Measurements from ENCODE around the gene IMMP2L.

Gene IMMP2L

DNA sequence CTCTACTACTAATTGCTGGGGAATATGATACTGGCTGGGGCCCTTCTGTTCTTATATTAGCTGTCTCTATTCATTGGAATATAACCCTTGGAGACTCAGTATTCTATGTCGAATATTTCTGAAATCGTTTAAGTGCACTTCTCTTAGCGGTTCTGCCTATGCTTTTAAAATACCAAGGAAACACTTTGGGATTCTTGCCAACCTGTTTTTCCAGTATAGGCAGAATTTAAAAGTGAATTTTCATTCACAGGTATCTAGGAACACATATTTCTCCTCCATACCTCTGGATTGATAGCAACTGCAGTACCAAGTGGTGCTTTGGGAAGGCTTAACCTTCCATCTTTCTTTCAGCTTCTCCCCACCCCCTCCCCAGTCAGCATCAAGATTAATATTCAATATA, 841.7 kb downstream of the IMMP2L start:
- no peak for DNase-seq (ENCODE audit: low read depth)
- no peak overlapping the region for H3K4me3 ChIP-seq (ENCODE audit: control insufficient read depth, low read depth, low read length)
- TF ChIP-seq, protein P1, sequence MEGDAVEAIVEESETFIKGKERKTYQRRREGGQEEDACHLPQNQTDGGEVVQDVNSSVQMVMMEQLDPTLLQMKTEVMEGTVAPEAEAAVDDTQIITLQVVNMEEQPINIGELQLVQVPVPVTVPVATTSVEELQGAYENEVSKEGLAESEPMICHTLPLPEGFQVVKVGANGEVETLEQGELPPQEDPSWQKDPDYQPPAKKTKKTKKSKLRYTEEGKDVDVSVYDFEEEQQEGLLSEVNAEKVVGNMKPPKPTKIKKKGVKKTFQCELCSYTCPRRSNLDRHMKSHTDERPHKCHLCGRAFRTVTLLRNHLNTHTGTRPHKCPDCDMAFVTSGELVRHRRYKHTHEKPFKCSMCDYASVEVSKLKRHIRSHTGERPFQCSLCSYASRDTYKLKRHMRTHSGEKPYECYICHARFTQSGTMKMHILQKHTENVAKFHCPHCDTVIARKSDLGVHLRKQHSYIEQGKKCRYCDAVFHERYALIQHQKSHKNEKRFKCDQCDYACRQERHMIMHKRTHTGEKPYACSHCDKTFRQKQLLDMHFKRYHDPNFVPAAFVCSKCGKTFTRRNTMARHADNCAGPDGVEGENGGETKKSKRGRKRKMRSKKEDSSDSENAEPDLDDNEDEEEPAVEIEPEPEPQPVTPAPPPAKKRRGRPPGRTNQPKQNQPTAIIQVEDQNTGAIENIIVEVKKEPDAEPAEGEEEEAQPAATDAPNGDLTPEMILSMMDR (conservative IDR thresholded peaks at IDR 0.05; ENCODE audit: control insufficient read depth, insufficient read depth, low read depth, low read length): no peak

- no peak overlapping the region for H3K4me3 ChIP-seq (ENCODE audit: control insufficient read depth, low read depth, low read length)
- TF ChIP-seq, protein P1 (conservative IDR thresholded peaks at IDR 0.05; ENCODE audit: control insufficient read depth, insufficient read depth, low read depth, low read length): no peak
- DNase-seq (ENCODE audit: low read depth): no peak
Observed at GRCh38 chr7:110719741-110720140, 842.6 kb downstream of the IMMP2L start.

- TF ChIP-seq, protein P1 (conservative IDR thresholded peaks at IDR 0.05; ENCODE audit: control insufficient read depth, insufficient read depth, low read depth, low read length): no peak
- DNase-seq (ENCODE audit: low read depth): no peak
- no peak overlapping the region for H3K4me3 ChIP-seq (ENCODE audit: control insufficient read depth, low read depth, low read length)
Observed at GRCh38 chr7:110718503-110719205, 843.6 kb downstream of the IMMP2L start.

- DNase-seq (ENCODE audit: low read depth): no peak
- H3K4me3 ChIP-seq (ENCODE audit: control insufficient read depth, low read depth, low read length): no peak overlapping the region
- TF ChIP-seq, protein P1 (conservative IDR thresholded peaks at IDR 0.05; ENCODE audit: control insufficient read depth, insufficient read depth, low read depth, low read length): no peak
Observed at GRCh38 chr7:110704225-110704624, 858.1 kb downstream of the IMMP2L start.

GRCh38 chr7:110698576-110698975, 863.7 kb downstream of the IMMP2L start:
- TF ChIP-seq, protein P1 (conservative IDR thresholded peaks at IDR 0.05; ENCODE audit: control insufficient read depth, insufficient read depth, low read depth, low read length): no peak
- no peak for DNase-seq (ENCODE audit: low read depth)
- H3K4me3 ChIP-seq (ENCODE audit: control insufficient read depth, low read depth, low read length): no peak overlapping the region

DNA sequence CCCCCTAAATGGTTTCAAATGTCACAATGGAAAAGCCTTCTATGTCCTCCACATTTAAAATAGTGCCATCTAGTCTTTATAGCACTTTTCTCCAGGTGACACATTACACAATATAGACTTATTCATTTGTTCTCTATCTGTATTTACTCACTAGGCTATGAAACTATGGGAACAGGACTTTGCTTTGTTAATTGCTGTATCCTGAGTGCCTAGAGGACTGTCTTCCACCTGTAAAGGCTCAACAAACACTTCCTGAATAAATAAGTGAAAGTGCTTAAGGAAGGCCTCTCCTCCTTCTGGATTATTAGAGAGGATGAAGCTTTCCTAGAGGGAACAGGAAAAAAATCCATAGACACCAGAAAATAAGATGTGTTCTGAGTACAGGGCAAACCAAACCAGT, 868.9 kb downstream of the IMMP2L start:
- TF ChIP-seq, protein P1 (conservative IDR thresholded peaks at IDR 0.05; ENCODE audit: control insufficient read depth, insufficient read depth, low read depth, low read length): no peak

More for the DNA sequence above, 868.9 kb downstream of the IMMP2L start:
- no peak overlapping the region for H3K4me3 ChIP-seq (ENCODE audit: control insufficient read depth, low read depth, low read length)
- no peak for DNase-seq (ENCODE audit: low read depth)
